Measurements from ENCODE around the gene MFRP. TPM values are rescaled to one million over a fixed set of nuclear protein-coding genes. Genes with fewer than 3 reads are reported as not detected.

MFRP gene
- total and polyA plus RNA-seq, 10 of the 15 experiments (the other 5 are each of a cell fraction or from before 2014, with no cell fraction given): not detected

DNA sequence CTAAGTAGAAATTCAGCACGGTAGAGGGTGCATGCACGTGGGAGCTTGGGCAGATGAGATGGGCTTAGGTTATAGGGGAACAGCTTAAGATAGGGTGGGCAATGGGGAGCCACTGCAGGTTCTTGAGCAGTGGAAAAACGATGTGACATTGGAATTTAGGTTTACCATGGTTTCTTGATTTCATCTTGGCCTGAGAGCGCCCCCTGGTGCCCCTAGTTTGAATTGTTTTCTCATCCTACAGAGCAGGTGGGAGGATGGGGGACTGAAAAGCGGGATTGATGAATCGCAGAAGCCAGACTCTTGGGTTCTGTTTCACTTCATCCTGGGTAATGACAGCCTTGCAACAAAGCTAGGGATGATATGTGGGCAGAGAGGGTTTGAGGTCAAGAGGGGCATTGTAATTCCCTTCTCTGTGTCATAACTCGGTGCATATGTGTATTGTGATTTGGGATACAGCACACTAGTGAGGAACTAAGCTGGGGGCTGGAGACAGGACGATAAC, 22.9 kb downstream of the MFRP start (continued):
- TF ChIP-seq, protein P1, sequence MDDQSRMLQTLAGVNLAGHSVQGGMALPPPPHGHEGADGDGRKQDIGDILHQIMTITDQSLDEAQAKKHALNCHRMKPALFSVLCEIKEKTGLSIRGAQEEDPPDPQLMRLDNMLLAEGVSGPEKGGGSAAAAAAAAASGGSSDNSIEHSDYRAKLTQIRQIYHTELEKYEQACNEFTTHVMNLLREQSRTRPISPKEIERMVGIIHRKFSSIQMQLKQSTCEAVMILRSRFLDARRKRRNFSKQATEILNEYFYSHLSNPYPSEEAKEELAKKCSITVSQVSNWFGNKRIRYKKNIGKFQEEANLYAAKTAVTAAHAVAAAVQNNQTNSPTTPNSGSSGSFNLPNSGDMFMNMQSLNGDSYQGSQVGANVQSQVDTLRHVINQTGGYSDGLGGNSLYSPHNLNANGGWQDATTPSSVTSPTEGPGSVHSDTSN (IDR thresholded peaks at IDR 0.05; ENCODE audit: insufficient replicate concordance, low read depth, low read length): peak; percentile 7
- no peak for TF ChIP-seq MEF2B (IDR thresholded peaks at IDR 0.05; ENCODE audit: partially characterized antibody, poor library complexity, severe bottlenecking)
- TF ChIP-seq, protein P2, sequence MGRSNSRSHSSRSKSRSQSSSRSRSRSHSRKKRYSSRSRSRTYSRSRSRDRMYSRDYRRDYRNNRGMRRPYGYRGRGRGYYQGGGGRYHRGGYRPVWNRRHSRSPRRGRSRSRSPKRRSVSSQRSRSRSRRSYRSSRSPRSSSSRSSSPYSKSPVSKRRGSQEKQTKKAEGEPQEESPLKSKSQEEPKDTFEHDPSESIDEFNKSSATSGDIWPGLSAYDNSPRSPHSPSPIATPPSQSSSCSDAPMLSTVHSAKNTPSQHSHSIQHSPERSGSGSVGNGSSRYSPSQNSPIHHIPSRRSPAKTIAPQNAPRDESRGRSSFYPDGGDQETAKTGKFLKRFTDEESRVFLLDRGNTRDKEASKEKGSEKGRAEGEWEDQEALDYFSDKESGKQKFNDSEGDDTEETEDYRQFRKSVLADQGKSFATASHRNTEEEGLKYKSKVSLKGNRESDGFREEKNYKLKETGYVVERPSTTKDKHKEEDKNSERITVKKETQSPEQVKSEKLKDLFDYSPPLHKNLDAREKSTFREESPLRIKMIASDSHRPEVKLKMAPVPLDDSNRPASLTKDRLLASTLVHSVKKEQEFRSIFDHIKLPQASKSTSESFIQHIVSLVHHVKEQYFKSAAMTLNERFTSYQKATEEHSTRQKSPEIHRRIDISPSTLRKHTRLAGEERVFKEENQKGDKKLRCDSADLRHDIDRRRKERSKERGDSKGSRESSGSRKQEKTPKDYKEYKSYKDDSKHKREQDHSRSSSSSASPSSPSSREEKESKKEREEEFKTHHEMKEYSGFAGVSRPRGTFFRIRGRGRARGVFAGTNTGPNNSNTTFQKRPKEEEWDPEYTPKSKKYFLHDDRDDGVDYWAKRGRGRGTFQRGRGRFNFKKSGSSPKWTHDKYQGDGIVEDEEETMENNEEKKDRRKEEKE (IDR thresholded peaks at IDR 0.05): no peak
- TF ChIP-seq, protein P3, sequence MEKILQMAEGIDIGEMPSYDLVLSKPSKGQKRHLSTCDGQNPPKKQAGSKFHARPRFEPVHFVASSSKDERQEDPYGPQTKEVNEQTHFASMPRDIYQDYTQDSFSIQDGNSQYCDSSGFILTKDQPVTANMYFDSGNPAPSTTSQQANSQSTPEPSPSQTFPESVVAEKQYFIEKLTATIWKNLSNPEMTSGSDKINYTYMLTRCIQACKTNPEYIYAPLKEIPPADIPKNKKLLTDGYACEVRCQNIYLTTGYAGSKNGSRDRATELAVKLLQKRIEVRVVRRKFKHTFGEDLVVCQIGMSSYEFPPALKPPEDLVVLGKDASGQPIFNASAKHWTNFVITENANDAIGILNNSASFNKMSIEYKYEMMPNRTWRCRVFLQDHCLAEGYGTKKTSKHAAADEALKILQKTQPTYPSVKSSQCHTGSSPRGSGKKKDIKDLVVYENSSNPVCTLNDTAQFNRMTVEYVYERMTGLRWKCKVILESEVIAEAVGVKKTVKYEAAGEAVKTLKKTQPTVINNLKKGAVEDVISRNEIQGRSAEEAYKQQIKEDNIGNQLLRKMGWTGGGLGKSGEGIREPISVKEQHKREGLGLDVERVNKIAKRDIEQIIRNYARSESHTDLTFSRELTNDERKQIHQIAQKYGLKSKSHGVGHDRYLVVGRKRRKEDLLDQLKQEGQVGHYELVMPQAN (conservative IDR thresholded peaks at IDR 0.05): no peak
- TF ChIP-seq, protein P4, sequence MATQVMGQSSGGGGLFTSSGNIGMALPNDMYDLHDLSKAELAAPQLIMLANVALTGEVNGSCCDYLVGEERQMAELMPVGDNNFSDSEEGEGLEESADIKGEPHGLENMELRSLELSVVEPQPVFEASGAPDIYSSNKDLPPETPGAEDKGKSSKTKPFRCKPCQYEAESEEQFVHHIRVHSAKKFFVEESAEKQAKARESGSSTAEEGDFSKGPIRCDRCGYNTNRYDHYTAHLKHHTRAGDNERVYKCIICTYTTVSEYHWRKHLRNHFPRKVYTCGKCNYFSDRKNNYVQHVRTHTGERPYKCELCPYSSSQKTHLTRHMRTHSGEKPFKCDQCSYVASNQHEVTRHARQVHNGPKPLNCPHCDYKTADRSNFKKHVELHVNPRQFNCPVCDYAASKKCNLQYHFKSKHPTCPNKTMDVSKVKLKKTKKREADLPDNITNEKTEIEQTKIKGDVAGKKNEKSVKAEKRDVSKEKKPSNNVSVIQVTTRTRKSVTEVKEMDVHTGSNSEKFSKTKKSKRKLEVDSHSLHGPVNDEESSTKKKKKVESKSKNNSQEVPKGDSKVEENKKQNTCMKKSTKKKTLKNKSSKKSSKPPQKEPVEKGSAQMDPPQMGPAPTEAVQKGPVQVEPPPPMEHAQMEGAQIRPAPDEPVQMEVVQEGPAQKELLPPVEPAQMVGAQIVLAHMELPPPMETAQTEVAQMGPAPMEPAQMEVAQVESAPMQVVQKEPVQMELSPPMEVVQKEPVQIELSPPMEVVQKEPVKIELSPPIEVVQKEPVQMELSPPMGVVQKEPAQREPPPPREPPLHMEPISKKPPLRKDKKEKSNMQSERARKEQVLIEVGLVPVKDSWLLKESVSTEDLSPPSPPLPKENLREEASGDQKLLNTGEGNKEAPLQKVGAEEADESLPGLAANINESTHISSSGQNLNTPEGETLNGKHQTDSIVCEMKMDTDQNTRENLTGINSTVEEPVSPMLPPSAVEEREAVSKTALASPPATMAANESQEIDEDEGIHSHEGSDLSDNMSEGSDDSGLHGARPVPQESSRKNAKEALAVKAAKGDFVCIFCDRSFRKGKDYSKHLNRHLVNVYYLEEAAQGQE (IDR thresholded peaks at IDR 0.05; ENCODE audit: low read depth, low read length): no peak
- no peak for TF ChIP-seq BRCA1 (IDR thresholded peaks at IDR 0.05; ENCODE audit: low read depth, low read length)
- TF ChIP-seq RFX5 (IDR thresholded peaks at IDR 0.05; ENCODE audit: low read depth, low read length): no peak
- TF ChIP-seq, protein P5, sequence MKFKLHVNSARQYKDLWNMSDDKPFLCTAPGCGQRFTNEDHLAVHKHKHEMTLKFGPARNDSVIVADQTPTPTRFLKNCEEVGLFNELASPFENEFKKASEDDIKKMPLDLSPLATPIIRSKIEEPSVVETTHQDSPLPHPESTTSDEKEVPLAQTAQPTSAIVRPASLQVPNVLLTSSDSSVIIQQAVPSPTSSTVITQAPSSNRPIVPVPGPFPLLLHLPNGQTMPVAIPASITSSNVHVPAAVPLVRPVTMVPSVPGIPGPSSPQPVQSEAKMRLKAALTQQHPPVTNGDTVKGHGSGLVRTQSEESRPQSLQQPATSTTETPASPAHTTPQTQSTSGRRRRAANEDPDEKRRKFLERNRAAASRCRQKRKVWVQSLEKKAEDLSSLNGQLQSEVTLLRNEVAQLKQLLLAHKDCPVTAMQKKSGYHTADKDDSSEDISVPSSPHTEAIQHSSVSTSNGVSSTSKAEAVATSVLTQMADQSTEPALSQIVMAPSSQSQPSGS (IDR thresholded peaks at IDR 0.05; ENCODE audit: low read length): no peak
- no peak for TF ChIP-seq MEF2A (IDR thresholded peaks at IDR 0.05; ENCODE audit: insufficient read depth, low read depth, low read length)
- TF ChIP-seq RAD21 (IDR thresholded peaks at IDR 0.05; ENCODE audit: insufficient read depth, low read depth, low read length): peak; percentile 79
- TF ChIP-seq EGR1 (IDR thresholded peaks at IDR 0.05; ENCODE audit: borderline replicate concordance in 1 of 2, low read depth in 2 of 2, low read length in 2 of 2): 0 out of 3 replicates have a peak, but pooled peaks of 1 of the 2 experiments have one; percentile 0
- TF ChIP-seq TBL1XR1 (IDR thresholded peaks at IDR 0.05; ENCODE audit: low read depth, low read length): no peak
- TF ChIP-seq MXI1 (IDR thresholded peaks at IDR 0.05; ENCODE audit: low read depth, low read length): no peak
- TF ChIP-seq TCF12 (IDR thresholded peaks at IDR 0.05; ENCODE audit: low read depth, low read length): no peak
- TF ChIP-seq KDM1A (IDR thresholded peaks at IDR 0.05; ENCODE audit: borderline replicate concordance): no peak
- TF ChIP-seq, protein P6, sequence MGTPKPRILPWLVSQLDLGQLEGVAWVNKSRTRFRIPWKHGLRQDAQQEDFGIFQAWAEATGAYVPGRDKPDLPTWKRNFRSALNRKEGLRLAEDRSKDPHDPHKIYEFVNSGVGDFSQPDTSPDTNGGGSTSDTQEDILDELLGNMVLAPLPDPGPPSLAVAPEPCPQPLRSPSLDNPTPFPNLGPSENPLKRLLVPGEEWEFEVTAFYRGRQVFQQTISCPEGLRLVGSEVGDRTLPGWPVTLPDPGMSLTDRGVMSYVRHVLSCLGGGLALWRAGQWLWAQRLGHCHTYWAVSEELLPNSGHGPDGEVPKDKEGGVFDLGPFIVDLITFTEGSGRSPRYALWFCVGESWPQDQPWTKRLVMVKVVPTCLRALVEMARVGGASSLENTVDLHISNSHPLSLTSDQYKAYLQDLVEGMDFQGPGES (IDR thresholded peaks at IDR 0.05): no peak
